ENCODE data around the gene PUM1.

PUM1 gene

DNA sequence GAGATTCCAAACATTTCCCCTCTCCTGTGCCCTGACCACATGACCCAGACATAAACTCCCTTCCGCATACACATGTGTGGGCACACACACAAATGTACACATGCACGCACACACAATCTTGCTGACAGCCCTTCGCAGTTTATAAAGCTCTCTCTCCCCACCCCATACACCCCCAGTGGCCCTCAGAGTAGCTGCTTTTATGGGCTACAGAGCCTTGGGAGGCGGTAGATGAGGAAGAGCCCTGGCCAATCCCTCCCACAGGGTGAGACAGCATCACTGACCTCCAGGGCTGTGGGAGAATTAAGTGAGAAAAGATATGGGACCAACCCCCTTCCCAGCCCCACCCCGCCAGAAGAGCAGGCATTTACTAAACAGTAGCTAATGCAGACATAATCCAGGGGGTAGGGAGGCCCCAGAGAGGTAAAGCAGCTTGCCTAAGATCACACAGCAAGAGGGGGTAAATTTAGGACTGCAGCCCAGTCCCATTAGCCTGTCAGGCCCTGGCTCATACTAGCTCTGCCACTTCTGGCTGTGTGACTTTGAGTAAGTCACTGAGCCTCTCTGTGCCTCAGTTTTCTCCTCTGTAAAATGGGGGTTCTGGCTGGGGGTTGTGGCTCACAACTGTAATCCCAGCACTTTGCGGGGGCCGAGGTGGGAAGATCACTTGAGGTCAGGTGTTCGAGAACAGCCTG, 162.0 kb downstream of the PUM1 start:
- CTCF ChIA-PET, result interaction anchor here (1.0 to 5.5 kb wide), 8 partner anchors 8 to 523 kb away, joined by 3 to 34 read pairs (median 6); no protein-coding TSS in a partner anchor
- POLR2A ChIA-PET, result no interaction called here
- no peak for DNase-seq (ENCODE audit: extremely low spot score)
- TF ChIP-seq, protein P1, sequence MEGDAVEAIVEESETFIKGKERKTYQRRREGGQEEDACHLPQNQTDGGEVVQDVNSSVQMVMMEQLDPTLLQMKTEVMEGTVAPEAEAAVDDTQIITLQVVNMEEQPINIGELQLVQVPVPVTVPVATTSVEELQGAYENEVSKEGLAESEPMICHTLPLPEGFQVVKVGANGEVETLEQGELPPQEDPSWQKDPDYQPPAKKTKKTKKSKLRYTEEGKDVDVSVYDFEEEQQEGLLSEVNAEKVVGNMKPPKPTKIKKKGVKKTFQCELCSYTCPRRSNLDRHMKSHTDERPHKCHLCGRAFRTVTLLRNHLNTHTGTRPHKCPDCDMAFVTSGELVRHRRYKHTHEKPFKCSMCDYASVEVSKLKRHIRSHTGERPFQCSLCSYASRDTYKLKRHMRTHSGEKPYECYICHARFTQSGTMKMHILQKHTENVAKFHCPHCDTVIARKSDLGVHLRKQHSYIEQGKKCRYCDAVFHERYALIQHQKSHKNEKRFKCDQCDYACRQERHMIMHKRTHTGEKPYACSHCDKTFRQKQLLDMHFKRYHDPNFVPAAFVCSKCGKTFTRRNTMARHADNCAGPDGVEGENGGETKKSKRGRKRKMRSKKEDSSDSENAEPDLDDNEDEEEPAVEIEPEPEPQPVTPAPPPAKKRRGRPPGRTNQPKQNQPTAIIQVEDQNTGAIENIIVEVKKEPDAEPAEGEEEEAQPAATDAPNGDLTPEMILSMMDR (IDR thresholded peaks at IDR 0.05; ENCODE audit: control extremely low read depth, extremely low read depth, low read depth, missing control alignments), result no peak

DNA sequence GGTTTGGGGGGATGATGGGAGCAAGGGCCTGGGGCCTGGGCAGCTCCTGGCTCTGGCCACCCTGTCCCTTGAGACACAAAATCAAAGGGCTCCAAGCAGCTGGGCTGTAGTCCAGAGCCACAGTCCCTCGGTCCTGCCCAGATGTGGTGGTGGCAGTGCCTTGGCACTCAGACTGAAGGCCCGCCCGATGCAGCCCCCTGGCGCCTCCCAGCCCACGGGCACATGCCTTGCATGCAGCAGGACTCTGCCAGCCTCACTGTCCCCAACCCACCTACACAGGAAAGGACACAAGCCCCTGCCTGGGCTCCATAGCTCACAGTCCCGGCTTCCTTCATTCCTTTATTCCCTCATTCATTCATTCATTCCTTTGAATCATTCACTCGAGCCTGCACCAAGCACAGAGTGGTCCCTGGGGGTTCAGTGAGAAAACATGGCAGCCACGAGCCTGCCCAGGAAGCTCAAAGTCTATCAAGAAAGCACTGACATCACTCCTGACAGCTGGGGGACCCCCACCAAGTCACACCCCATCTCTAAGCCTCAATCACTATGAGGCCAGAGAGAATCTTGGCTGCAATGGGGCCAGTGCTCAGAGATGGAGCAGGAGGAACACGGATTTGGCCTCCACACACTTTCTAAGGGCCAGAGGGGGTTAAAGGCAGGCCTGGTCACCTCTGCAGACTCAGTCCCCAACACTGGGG, 162.8 kb downstream of the PUM1 start:
- no peak for DNase-seq (ENCODE audit: extremely low spot score)
- CTCF ChIA-PET, result interaction anchor here (1.0 to 5.5 kb wide), 5 partner anchors 9 to 120 kb away, joined by 5 to 34 read pairs (median 7); no protein-coding TSS in a partner anchor
- TF ChIP-seq, protein P1 (IDR thresholded peaks at IDR 0.05; ENCODE audit: control extremely low read depth, extremely low read depth, low read depth, missing control alignments), result no peak
- POLR2A ChIA-PET, result no interaction called here

DNA sequence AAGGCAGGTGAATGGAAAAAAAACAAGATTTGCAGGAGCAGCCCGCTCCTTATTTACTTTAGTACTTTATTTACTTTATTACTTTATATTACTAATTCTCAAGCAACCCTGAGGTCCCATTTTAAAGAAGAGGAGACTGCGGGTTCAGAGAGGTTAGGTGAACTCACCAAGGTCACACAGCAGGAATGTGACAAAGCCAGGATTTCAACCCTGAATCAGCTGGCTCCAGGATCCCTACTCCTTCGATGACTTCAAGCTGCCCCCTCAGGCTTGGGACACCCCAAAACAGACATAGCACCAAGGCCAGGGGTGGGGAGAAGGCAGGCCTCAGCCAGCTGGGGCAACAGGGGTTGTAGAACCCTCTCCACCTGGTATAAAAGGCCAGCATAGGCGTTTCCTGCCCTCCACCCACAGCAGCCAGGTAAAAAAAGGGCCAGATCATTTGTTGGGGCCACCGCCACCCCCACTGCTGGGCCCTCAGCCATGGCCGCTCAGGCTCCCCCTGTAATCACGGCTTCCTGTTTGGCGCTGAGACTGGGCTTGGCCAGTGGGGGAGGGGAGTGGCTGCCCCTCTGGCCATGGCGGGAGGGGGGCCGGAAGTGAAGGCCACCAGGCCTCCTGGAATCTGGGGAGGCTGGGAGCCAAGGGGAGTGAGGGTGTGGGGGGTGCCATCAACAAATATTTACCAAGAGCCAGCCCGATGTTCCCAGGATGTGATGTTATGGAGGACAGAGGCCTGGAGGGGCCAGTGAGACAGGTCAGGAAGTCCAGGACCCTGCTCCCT, 163.5 kb downstream of the PUM1 start:
- no peak for DNase-seq (ENCODE audit: extremely low spot score)
- POLR2A ChIA-PET, result no interaction called here
- TF ChIP-seq, protein P1 (IDR thresholded peaks at IDR 0.05; ENCODE audit: control extremely low read depth, extremely low read depth, low read depth, missing control alignments), result no peak
- CTCF ChIA-PET, result interaction anchor here (1.9 to 5.5 kb wide), 3 partner anchors 10 to 120 kb away, joined by 5 to 34 read pairs (median 13); no protein-coding TSS in a partner anchor

DNA sequence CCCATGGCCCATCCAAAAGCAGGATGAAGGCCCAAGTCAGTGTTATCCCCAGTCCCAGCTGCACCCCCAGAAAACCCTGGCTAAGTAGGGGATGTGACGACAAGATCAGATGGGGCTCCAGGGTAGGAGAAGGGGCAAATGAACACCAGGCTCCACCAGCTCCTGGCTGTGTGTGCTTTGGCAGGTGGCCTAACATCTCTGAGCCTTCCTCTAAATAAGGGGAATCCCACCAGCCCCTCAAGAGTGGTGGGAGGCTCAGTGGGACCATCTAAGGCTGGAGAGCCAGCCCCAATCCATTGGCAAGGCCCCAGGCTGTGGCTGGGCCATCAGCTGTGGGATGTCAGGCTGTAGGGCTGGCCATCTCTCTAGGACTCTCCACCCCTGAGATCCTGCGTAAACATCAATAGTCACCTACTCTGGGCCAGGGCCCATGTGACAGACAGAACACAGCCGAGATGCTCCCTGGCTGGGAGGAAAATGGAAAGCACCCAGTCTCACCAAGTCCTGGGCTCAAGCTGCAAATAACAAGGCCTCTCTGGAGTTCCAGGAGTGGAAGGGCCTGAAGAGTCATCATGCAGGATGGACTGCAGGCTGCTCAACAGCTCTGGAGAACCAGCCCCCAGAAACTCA, 164.5 kb downstream of the PUM1 start:
- POLR2A ChIA-PET, result no interaction called here
- no peak for DNase-seq (ENCODE audit: extremely low spot score)
- TF ChIP-seq, protein P1 (IDR thresholded peaks at IDR 0.05; ENCODE audit: control extremely low read depth, extremely low read depth, low read depth, missing control alignments), result no peak
- CTCF ChIA-PET, result interaction anchor here (1.1 kb wide), 1 partner anchor 10 kb away, joined by 4 read pairs; no protein-coding TSS in a partner anchor

DNA sequence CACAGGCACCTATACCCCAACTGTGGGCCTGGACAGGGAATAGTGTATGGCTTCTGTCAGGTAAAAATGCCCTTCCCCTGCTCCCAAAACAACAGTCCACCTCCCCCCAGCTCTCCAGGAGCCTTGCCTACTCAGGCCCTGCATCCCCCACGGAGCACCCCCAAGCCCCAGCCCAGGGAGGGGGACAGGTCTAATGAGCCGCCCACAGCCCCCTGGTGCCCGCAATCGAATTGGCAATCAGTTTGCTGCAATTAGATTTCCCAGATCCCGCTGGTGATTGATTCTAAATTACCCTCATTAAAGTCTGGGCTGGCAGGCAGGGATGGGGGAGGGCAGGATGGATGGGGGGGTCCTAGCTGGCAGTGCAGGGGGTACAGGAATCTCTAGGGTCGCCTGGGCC, 165.0 kb downstream of the PUM1 start:
- ChIA-PET POLR2A (no interaction called here), CTCF (interaction anchor here (1.1 kb wide), 1 partner anchor 11 kb away, joined by 4 read pairs; no protein-coding TSS in a partner anchor)
- no peak for DNase-seq (ENCODE audit: extremely low spot score)
- TF ChIP-seq, protein P1 (IDR thresholded peaks at IDR 0.05; ENCODE audit: control extremely low read depth, extremely low read depth, low read depth, missing control alignments), result no peak
